Measurements from ENCODE around the gene PHACTR1. TPM values are rescaled to one million over a fixed set of nuclear protein-coding genes. Genes with fewer than 3 reads are reported as not detected.

PHACTR1 gene
- total and polyA plus RNA-seq, 2 experiments from 2014 or later, result 11.2 to 33.9 TPM

DNA sequence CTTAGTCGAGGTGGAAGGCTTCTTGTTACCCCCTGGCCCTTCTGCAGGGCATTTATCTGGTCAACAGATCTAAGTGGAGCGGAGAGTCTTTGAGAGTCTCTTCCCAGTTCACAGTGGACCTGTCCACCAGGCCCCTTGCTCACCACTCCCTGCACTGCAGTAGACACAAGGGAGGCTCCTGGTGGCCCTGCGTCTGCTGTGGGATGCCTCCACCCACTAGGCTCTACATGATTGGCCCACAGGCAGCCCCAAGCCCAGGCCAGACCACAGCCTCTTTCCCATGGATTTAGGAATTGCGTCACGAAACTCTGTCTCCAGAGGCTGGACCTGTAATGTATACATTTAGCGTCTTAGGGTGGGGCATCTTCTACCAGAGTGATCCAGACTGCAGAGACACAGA, 583.4 kb downstream of the PHACTR1 start:
- no peaks in the 10 kb centered on the region for H3K27me3 ChIP-seq
- H3K4me1 ChIP-seq (ENCODE audit: low read depth), result peaks cover 32% of the 10 kb centered on the region
- H3K4me3 ChIP-seq, result no peak overlapping the region
- H3K27ac ChIP-seq, result no peak overlapping the region
- TF ChIP-seq, protein P1, sequence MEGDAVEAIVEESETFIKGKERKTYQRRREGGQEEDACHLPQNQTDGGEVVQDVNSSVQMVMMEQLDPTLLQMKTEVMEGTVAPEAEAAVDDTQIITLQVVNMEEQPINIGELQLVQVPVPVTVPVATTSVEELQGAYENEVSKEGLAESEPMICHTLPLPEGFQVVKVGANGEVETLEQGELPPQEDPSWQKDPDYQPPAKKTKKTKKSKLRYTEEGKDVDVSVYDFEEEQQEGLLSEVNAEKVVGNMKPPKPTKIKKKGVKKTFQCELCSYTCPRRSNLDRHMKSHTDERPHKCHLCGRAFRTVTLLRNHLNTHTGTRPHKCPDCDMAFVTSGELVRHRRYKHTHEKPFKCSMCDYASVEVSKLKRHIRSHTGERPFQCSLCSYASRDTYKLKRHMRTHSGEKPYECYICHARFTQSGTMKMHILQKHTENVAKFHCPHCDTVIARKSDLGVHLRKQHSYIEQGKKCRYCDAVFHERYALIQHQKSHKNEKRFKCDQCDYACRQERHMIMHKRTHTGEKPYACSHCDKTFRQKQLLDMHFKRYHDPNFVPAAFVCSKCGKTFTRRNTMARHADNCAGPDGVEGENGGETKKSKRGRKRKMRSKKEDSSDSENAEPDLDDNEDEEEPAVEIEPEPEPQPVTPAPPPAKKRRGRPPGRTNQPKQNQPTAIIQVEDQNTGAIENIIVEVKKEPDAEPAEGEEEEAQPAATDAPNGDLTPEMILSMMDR (IDR thresholded peaks at IDR 0.05; ENCODE audit: low read depth, low read length), result no peak
- no peaks in the 10 kb centered on the region for H3K9me3 ChIP-seq (ENCODE audit: low read depth)
- peaks cover 12% of the 10 kb centered on the region for H3K36me3 ChIP-seq
- no peak for DNase-seq (ENCODE audit: low read depth in 1 of 2, low spot score in 1 of 2)

- DNase-seq (ENCODE audit: low read depth in 1 of 2, low spot score in 1 of 2), result no peak
- no peak overlapping the region for H3K4me3 ChIP-seq
- no peaks in the 10 kb centered on the region for H3K27me3 ChIP-seq
- H3K27ac ChIP-seq, result no peak overlapping the region
- H3K9me3 ChIP-seq (ENCODE audit: low read depth), result no peaks in the 10 kb centered on the region
- TF ChIP-seq, protein P1 (IDR thresholded peaks at IDR 0.05; ENCODE audit: low read depth, low read length), result no peak
- peaks cover 28% of the 10 kb centered on the region for H3K4me1 ChIP-seq (ENCODE audit: low read depth)
- H3K36me3 ChIP-seq, result peaks cover 12% of the 10 kb centered on the region
Measured at GRCh38 chr6:13300643-13301590, 584.4 kb downstream of the PHACTR1 start.

- H3K36me3 ChIP-seq, result peaks cover 25% of the 10 kb centered on the region
- no peak for DNase-seq (ENCODE audit: low read depth in 1 of 2, low spot score in 1 of 2)
Measured at GRCh38 chr6:13302291-13302690, 585.7 kb downstream of the PHACTR1 start.

DNA sequence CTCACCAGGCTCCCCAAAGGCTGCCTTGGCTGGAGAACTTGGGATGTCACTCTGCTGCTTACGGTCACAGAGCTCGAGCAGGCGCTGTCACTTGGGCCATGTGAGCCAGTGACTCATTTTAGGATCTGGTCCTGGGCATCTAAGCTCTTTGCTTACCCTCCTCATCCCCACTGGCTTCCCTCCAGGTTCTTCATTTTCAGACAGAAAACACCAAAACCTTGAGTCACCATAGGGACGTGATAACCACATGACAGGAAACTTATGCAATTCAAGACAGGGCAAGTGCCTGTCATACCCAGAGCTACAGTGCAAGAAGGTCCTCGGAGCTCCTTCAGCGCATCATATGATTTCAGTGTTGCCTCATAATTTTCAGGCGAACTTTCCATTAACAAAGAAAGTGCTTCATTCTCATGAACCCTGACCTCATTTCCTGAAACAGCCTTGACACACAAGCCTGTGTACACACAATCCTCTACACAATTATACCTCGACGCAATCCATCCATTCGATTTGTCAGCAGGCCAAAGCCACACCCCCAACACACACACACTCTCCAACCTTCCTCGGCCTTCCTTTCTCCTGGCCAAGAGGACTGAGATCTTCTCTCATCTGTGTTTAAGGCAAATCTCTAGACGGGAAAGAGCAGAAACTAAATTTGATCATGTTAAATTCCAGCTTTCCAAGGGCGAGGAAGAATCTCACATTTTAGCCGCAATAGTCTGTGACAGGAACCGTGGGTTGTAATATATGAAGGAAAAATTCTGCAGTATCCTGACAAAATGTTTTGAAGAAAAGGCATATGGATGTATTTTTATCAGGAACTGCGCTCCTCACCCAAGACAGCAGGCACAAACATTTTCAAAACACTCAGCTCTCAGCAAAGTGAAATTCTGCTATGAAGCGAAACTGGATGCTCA, 586.4 kb downstream of the PHACTR1 start:
- Histone ChIP-seq H3K27ac (peak overlapping the region; percentile 83), H3K4me3 (no peak overlapping the region), H3K27me3 (no peaks in the 10 kb centered on the region), H3K36me3 (peaks cover 25% of the 10 kb centered on the region), H3K9me3 (ENCODE audit: low read depth) (no peaks in the 10 kb centered on the region), H3K4me1 (ENCODE audit: low read depth) (peaks cover 17% of the 10 kb centered on the region)
- peak in 1 of 2 donors; percentile 99 for DNase-seq (ENCODE audit: low read depth in 1 of 2, low spot score in 1 of 2)
- TF ChIP-seq, protein P1 (IDR thresholded peaks at IDR 0.05; ENCODE audit: low read depth, low read length), result no peak

More at GRCh38 chr6:13302291-13302690, 585.7 kb downstream of the PHACTR1 start:
- TF ChIP-seq, protein P1 (IDR thresholded peaks at IDR 0.05; ENCODE audit: low read depth, low read length), result no peak
- Histone ChIP-seq H3K4me3 (no peak overlapping the region), H3K27ac (no peak overlapping the region), H3K27me3 (no peaks in the 10 kb centered on the region), H3K4me1 (ENCODE audit: low read depth) (peaks cover 17% of the 10 kb centered on the region), H3K9me3 (ENCODE audit: low read depth) (no peaks in the 10 kb centered on the region)

GRCh38 chr6:13303668-13304017, 587.1 kb downstream of the PHACTR1 start:
- Histone ChIP-seq H3K27ac (peak overlapping the region; percentile 83), H3K4me3 (no peak overlapping the region), H3K9me3 (ENCODE audit: low read depth) (no peaks in the 10 kb centered on the region), H3K4me1 (ENCODE audit: low read depth) (peaks cover 22% of the 10 kb centered on the region), H3K36me3 (peaks cover 24% of the 10 kb centered on the region), H3K27me3 (no peaks in the 10 kb centered on the region)
- DNase-seq (ENCODE audit: low read depth in 1 of 2, low spot score in 1 of 2), result peak; percentile 80 to 87
- TF ChIP-seq, protein P1 (IDR thresholded peaks at IDR 0.05; ENCODE audit: low read depth, low read length), result no peak
